Mesothelial cell of epicardium (in vitro differentiated cells): ENCODE data around the gene KRT15. TPM values are rescaled to one million over a fixed set of nuclear protein-coding genes. Genes with fewer than 3 reads are reported as not detected.
A peak's percentile ranks its signal among the peaks of the same experiment; 100 is the strongest.

ENCODE experiments used
- DNase-seq, 2 experiments: peaks; one replicate each; pipeline ENCODE4 v3.0.0; 2021; ENCODE audit warnings: low spot score in 2 of 2; ENCODE audit not compliant: unreplicated experiment in 2 of 2
- H3K27ac Mint-ChIP-seq: 2 replicates; pipeline ENCODE4 v1.8.0; 2021; ENCODE audit warnings: mixed read lengths
- H3K27me3 Mint-ChIP-seq: 2 replicates; pipeline ENCODE4 v1.8.0; 2021; ENCODE audit warnings: low read depth, mixed read lengths
- H3K36me3 Mint-ChIP-seq: 2 replicates; pipeline ENCODE4 v1.8.0; 2021; ENCODE audit warnings: mixed read lengths
- H3K4me1 Mint-ChIP-seq: 2 replicates; pipeline ENCODE4 v1.8.0; 2021; ENCODE audit warnings: mixed read lengths
- H3K4me3 Mint-ChIP-seq: 2 replicates; pipeline ENCODE4 v1.8.0; 2021; ENCODE audit warnings: mild to moderate bottlenecking, moderate library complexity, mixed read lengths
- H3K9me3 Mint-ChIP-seq: 2 replicates; pipeline ENCODE4 v1.8.0; 2021; ENCODE audit warnings: mixed read lengths
- CTCF ChIP-seq: fragments of 200-600 bp; sonication (generic); IDR thresholded peaks from one replicate; pipeline ENCODE4 v1.5.0; 2021; ENCODE audit warnings: antibody characterized with exemption; ENCODE audit not compliant: unreplicated experiment
- total RNA-seq: library from RNA; stranded (reverse); gene quantifications from 3 replicates; pipeline ENCODE4 v1.2.1, GENCODE V29; 2021

Gene KRT15
- total RNA-seq, 1 donor from 2014 or later = 8.5 TPM

- Mint-ChIP-seq H3K4me1 (peaks cover 25% of the 10 kb centered on the region), H3K36me3 (no peaks in the 10 kb centered on the region), H3K27me3 (no peaks in the 10 kb centered on the region), H3K27ac (no peak overlapping the region), H3K4me3 (no peak overlapping the region), H3K9me3 (no peaks in the 10 kb centered on the region)
- DNase-seq = no peak
- TF ChIP-seq CTCF = no peak
Measured at GRCh38 chr17:41511716-41512115, 7.0 kb downstream of the KRT15 start.

GRCh38 chr17:41511116-41511515 lies 7.6 kb downstream of the KRT15 start:
- Mint-ChIP-seq H3K36me3 (no peaks in the 10 kb centered on the region), H3K4me3 (no peak overlapping the region), H3K9me3 (no peaks in the 10 kb centered on the region), H3K4me1 (peaks cover 30% of the 10 kb centered on the region), H3K27ac (no peak overlapping the region), H3K27me3 (no peaks in the 10 kb centered on the region)
- TF ChIP-seq CTCF = no peak
- DNase-seq = no peak

- no peaks in the 10 kb centered on the region for H3K9me3 Mint-ChIP-seq
- TF ChIP-seq CTCF = no peak
- DNase-seq = no peak
- H3K27ac Mint-ChIP-seq = no peak overlapping the region
- peaks cover 37% of the 10 kb centered on the region for H3K4me1 Mint-ChIP-seq
- no peak overlapping the region for H3K4me3 Mint-ChIP-seq
- no peaks in the 10 kb centered on the region for H3K27me3 Mint-ChIP-seq
- H3K36me3 Mint-ChIP-seq = no peaks in the 10 kb centered on the region
Measured at GRCh38 chr17:41510251-41511065, 8.2 kb downstream of the KRT15 start.

- TF ChIP-seq CTCF = no peak
- H3K4me1 Mint-ChIP-seq = peaks cover 49% of the 10 kb centered on the region
- no peak overlapping the region for H3K4me3 Mint-ChIP-seq
- no peaks in the 10 kb centered on the region for H3K9me3 Mint-ChIP-seq
- H3K27me3 Mint-ChIP-seq = no peaks in the 10 kb centered on the region
- no peak for DNase-seq
- no peaks in the 10 kb centered on the region for H3K36me3 Mint-ChIP-seq
- H3K27ac Mint-ChIP-seq = peak overlapping the region; percentile 66
Measured at GRCh38 chr17:41507315-41507880, 11.3 kb downstream of the KRT15 start.

- peaks cover 51% of the 10 kb centered on the region for H3K4me1 Mint-ChIP-seq
- no peaks in the 10 kb centered on the region for H3K36me3 Mint-ChIP-seq
- H3K27me3 Mint-ChIP-seq = peaks cover 1% of the 10 kb centered on the region
- H3K4me3 Mint-ChIP-seq = no peak overlapping the region
- H3K27ac Mint-ChIP-seq = no peak overlapping the region
- H3K9me3 Mint-ChIP-seq = no peaks in the 10 kb centered on the region
- DNase-seq = no peak
- TF ChIP-seq CTCF = no peak
Measured at GRCh38 chr17:41505809-41506767, 12.6 kb downstream of the KRT15 start.
